HepG2 (cell line): ENCODE results near the gene BBS12. TPM values are rescaled to one million over a fixed set of nuclear protein-coding genes. Genes with fewer than 3 reads are reported as not detected.
A peak's percentile ranks its signal among the peaks of the same experiment; 100 is the strongest.

Source experiments
- AGO1 ChIP-seq: fragments of 200-400 bp; formaldehyde crosslinking; IDR thresholded peaks from 2 replicates; pipeline ENCODE4 v1.6.1; 2017; ENCODE audit warnings: mild to moderate bottlenecking, low read depth, low read length, moderate library complexity; ENCODE audit not compliant: poor library complexity, severe bottlenecking
- ARNT2 ChIP-seq: sonication (generic); formaldehyde crosslinking; IDR thresholded peaks from 2 replicates; pipeline ENCODE4 v1.8.0; 2022; ENCODE audit warnings: mild to moderate bottlenecking, low read depth, missing genetic modification reagents, moderate library complexity
- FOXC1 ChIP-seq: sonication (generic); formaldehyde crosslinking; IDR thresholded peaks from 2 replicates; pipeline ENCODE4 v1.8.0; 2022; ENCODE audit warnings: mild to moderate bottlenecking, missing genetic modification reagents, borderline replicate concordance
- HOXA5 ChIP-seq: sonication (generic); formaldehyde crosslinking; IDR thresholded peaks from 2 replicates; pipeline ENCODE4 v1.4.0; 2020; ENCODE audit warnings: missing genetic modification reagents
- KAT7 ChIP-seq: IDR thresholded peaks from 2 replicates; pipeline ENCODE4 v1.6.1; 2018; ENCODE audit warnings: borderline replicate concordance, missing compliant biosample characterization
- KDM2A ChIP-seq: sonication (generic); formaldehyde crosslinking; IDR thresholded peaks from 2 replicates; pipeline ENCODE4 v1.4.0; 2020; ENCODE audit warnings: low read depth, missing genetic modification reagents, borderline replicate concordance
- PAX8 ChIP-seq: sonication (generic); formaldehyde crosslinking; IDR thresholded peaks from 2 replicates; pipeline ENCODE4 v1.8.0; 2022; ENCODE audit warnings: mild to moderate bottlenecking, missing genetic modification reagents, borderline replicate concordance
- SIN3A ChIP-seq: IDR thresholded peaks from 2 replicates; pipeline ENCODE4 v1.6.1; 2011; ENCODE audit warnings: low read depth, mild to moderate bottlenecking, control low read depth, low read length, borderline replicate concordance
- SIX1 ChIP-seq: sonication (generic); formaldehyde crosslinking; IDR thresholded peaks from 2 replicates; pipeline ENCODE4 v1.4.0; 2020; ENCODE audit warnings: missing genetic modification reagents, borderline replicate concordance
- SP2 ChIP-seq: sonication (generic); formaldehyde crosslinking; IDR thresholded peaks from 2 replicates; pipeline ENCODE4 v1.5.1; 2020; ENCODE audit warnings: mild to moderate bottlenecking, missing genetic modification reagents
- ZNF256 ChIP-seq: sonication (generic); formaldehyde crosslinking; conservative IDR thresholded peaks from 2 replicates; pipeline ENCODE4 v1.4.0; 2020; ENCODE audit warnings: missing genetic modification reagents
- ZNF773 ChIP-seq: sonication (generic); formaldehyde crosslinking; IDR thresholded peaks from 2 replicates; pipeline ENCODE4 v1.4.0; 2020; ENCODE audit warnings: missing genetic modification reagents, borderline replicate concordance
- ZNF841 ChIP-seq: sonication (generic); formaldehyde crosslinking; IDR thresholded peaks from 2 replicates; pipeline ENCODE4 v1.8.1; 2023; ENCODE audit warnings: missing genetic modification reagents, borderline replicate concordance
- ZSCAN9 ChIP-seq: IDR thresholded peaks from 2 replicates; pipeline ENCODE4 v1.6.1; 2016; ENCODE audit warnings: borderline replicate concordance
- polyA plus RNA-seq, 8 experiments: library from polyadenylated mRNA; depleted of rRNA in 3 of 8; stranded (reverse) in 7 of 8; unstranded in 1 of 8; fragments of >200 nt; fragmentation: Illumina TruSeq in 4 of 8; extraction: Trizol in 4 of 8; gene quantifications; 2 replicates each; pipeline versions ENCODE4 v1.2.1 to v1.2.3, GENCODE V29; 2011 to 2016; ENCODE audit warnings: low read depth in 4 of 8, missing spikeins in 1 of 8, mixed read lengths in 1 of 8; ENCODE audit not compliant: insufficient read depth in 1 of 8
- total RNA-seq, 5 experiments: library from RNA; depleted of rRNA; stranded (reverse); fragments of >200 nt; fragmentation: Illumina TruSeq; extraction: Trizol; gene quantifications; 2 replicates each; pipeline ENCODE4 v1.2.3, GENCODE V29; 2016; ENCODE audit warnings: low read depth in 1 of 5
- TF ChIP-seq, protein P1 (sequence below): IDR thresholded peaks from 2 replicates; pipeline ENCODE4 v1.6.1; 2016; ENCODE audit warnings: low read depth
- TF ChIP-seq, protein P2 (sequence below): sonication (generic); formaldehyde crosslinking; IDR thresholded peaks from 2 replicates; pipeline ENCODE4 v1.4.0; 2020; ENCODE audit warnings: missing genetic modification reagents
- TF ChIP-seq, protein P3 (sequence below): IDR thresholded peaks from 2 replicates; pipeline ENCODE4 v1.6.1; 2016; ENCODE audit warnings: missing genetic modification reagents, missing compliant biosample characterization
- TF ChIP-seq, protein P4 (sequence below): sonication (generic); formaldehyde crosslinking; IDR thresholded peaks from 2 replicates; pipeline ENCODE4 v1.5.0; 2020; ENCODE audit warnings: missing genetic modification reagents
- TF ChIP-seq, protein P5 (sequence below): sonication (generic); formaldehyde crosslinking; IDR thresholded peaks from 2 replicates; pipeline ENCODE4 v1.4.0; 2020; ENCODE audit warnings: missing genetic modification reagents
- TF ChIP-seq, protein P6 (sequence below): sonication (generic); formaldehyde crosslinking; conservative IDR thresholded peaks from 2 replicates; pipeline ENCODE4 v1.4.0; 2020; ENCODE audit warnings: missing genetic modification reagents

The BBS12 gene
- total and polyA plus RNA-seq, 2 of the 13 experiments (the other 11 are each of a cell fraction or from before 2014, with no cell fraction given): 0.32 to 1.7 TPM

DNA sequence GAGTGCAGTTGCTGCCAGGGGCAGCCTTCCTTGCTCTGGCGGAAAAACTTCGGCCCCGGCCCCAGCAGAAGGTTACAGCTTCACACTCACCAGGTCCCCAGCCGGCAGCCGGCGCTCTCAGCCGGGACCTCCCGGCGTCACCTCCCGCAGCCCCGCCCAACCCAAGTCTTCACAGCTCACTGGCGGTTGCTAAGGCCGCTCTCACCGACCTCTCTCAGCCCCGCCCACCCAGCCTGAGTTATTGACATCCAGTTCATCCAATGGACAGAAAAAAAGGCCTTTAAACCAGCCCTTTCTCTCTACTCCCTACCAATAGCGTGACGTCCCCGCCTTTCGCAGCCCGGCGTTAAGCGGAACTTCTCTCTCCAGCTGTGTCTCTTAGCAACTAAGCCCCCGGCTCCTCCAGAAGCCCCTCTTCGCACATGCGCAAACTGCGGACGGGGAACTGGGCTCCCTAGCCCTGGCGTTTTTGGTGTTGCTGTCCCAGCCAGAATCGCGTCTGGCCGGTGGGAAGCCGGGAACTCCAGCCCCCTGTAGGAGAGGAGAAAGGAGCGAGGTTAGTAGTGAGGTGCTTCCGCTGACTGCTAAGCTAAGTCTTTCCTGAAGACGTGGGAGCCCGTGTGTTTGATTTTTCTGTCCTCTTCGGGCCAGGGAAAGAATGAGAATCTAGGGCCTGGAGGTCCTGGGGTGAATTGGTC, at the start of gene BBS12 (continued):
- TF ChIP-seq KAT7 (CRISPR knock-in tag) (no peak), ZNF256 (CRISPR knock-in tag) (no peak), SIN3A (peak; percentile 80), ARNT2 (CRISPR knock-in tag) (no peak), AGO1 (peak; percentile 27), SP2 (CRISPR knock-in tag) (peak; percentile 99), KDM2A (CRISPR knock-in tag) (0 out of 2 replicates have a peak, but pooled peaks have one; percentile 32), ZNF841 (CRISPR knock-in tag) (no peak), SIX1 (CRISPR knock-in tag) (no peak), PAX8 (CRISPR knock-in tag) (no peak), ZNF773 (CRISPR knock-in tag) (no peak), FOXC1 (no peak), HOXA5 (CRISPR knock-in tag) (no peak), ZSCAN9 (CRISPR knock-in tag) (no peak)
- TF ChIP-seq, protein P1, sequence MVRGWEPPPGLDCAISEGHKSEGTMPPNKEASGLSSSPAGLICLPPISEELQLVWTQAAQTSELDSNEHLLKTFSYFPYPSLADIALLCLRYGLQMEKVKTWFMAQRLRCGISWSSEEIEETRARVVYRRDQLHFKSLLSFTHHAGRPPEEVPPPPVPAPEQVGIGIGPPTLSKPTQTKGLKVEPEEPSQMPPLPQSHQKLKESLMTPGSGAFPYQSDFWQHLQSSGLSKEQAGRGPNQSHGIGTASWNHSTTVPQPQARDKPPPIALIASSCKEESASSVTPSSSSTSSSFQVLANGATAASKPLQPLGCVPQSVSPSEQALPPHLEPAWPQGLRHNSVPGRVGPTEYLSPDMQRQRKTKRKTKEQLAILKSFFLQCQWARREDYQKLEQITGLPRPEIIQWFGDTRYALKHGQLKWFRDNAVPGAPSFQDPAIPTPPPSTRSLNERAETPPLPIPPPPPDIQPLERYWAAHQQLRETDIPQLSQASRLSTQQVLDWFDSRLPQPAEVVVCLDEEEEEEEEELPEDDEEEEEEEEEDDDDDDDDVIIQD (CRISPR knock-in tag): peak; percentile 30; the same call in 1 of the 2 replicates
- TF ChIP-seq, protein P2, sequence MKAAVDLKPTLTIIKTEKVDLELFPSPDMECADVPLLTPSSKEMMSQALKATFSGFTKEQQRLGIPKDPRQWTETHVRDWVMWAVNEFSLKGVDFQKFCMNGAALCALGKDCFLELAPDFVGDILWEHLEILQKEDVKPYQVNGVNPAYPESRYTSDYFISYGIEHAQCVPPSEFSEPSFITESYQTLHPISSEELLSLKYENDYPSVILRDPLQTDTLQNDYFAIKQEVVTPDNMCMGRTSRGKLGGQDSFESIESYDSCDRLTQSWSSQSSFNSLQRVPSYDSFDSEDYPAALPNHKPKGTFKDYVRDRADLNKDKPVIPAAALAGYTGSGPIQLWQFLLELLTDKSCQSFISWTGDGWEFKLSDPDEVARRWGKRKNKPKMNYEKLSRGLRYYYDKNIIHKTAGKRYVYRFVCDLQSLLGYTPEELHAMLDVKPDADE (CRISPR knock-in tag): no peak
- TF ChIP-seq, protein P3, sequence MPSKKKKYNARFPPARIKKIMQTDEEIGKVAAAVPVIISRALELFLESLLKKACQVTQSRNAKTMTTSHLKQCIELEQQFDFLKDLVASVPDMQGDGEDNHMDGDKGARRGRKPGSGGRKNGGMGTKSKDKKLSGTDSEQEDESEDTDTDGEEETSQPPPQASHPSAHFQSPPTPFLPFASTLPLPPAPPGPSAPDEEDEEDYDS (CRISPR knock-in tag): peak; percentile 21; the same call in 1 of the 2 replicates
- TF ChIP-seq, protein P4, sequence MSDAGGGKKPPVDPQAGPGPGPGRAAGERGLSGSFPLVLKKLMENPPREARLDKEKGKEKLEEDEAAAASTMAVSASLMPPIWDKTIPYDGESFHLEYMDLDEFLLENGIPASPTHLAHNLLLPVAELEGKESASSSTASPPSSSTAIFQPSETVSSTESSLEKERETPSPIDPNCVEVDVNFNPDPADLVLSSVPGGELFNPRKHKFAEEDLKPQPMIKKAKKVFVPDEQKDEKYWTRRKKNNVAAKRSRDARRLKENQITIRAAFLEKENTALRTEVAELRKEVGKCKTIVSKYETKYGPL: no peak
- TF ChIP-seq, protein P5, sequence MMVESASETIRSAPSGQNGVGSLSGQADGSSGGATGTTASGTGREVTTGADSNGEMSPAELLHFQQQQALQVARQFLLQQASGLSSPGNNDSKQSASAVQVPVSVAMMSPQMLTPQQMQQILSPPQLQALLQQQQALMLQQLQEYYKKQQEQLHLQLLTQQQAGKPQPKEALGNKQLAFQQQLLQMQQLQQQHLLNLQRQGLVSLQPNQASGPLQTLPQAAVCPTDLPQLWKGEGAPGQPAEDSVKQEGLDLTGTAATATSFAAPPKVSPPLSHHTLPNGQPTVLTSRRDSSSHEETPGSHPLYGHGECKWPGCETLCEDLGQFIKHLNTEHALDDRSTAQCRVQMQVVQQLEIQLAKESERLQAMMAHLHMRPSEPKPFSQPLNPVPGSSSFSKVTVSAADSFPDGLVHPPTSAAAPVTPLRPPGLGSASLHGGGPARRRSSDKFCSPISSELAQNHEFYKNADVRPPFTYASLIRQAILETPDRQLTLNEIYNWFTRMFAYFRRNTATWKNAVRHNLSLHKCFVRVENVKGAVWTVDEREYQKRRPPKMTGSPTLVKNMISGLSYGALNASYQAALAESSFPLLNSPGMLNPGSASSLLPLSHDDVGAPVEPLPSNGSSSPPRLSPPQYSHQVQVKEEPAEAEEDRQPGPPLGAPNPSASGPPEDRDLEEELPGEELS: no peak
- TF ChIP-seq, protein P6, sequence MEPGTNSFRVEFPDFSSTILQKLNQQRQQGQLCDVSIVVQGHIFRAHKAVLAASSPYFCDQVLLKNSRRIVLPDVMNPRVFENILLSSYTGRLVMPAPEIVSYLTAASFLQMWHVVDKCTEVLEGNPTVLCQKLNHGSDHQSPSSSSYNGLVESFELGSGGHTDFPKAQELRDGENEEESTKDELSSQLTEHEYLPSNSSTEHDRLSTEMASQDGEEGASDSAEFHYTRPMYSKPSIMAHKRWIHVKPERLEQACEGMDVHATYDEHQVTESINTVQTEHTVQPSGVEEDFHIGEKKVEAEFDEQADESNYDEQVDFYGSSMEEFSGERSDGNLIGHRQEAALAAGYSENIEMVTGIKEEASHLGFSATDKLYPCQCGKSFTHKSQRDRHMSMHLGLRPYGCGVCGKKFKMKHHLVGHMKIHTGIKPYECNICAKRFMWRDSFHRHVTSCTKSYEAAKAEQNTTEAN (CRISPR knock-in tag): no peak
